RKO (cell line): ENCODE measurements around the gene THYN1.
"Not testable (repeated sequence)": the region's sequence is repeated elsewhere in the genome, so short reads cannot be mapped to it uniquely, and the experiment has no call there.

ENCODE experiments used
- DNase-seq: peaks from one replicate; pipeline ENCODE4 v3.0.0-alpha.2; 2016; ENCODE audit warnings: low spot score

THYN1 gene

GRCh38 chr11:134253188-134253993 is at the start of gene THYN1, which contains the start of gene ACAD8:
TSS of gene THYN1 (minus strand) at chr11:134253352. CDS start at chr11:134252882, 470 bp downstream.
TSS of gene ACAD8 (plus strand) at chr11:134253568. CDS start at chr11:134253601, 33 bp downstream.
- peak; percentile 97 for DNase-seq

DNA sequence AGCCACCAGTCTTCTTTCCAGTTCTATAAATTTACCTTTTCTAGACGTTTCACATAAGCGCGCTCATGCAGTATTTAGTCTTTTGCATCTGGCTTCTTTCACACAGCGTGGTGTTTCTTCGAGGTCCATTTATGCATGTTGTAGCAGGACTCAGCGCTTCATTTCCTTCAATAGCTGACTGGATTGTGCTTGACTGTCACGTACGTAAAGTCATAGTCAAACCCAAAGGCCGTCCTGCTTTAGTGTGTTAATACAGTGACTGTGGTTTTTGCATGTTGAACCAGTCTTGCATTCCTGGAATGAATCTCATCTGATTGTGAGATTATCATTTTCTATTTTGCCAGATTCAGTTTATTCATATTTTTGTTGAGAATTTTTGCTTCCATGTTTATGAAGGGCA is 41.5 kb upstream of the THYN1 start:
- DNase-seq = no peak

GRCh38 chr11:134293119-134294113 is 40.3 kb upstream of the THYN1 start:
- no peak for DNase-seq

DNA sequence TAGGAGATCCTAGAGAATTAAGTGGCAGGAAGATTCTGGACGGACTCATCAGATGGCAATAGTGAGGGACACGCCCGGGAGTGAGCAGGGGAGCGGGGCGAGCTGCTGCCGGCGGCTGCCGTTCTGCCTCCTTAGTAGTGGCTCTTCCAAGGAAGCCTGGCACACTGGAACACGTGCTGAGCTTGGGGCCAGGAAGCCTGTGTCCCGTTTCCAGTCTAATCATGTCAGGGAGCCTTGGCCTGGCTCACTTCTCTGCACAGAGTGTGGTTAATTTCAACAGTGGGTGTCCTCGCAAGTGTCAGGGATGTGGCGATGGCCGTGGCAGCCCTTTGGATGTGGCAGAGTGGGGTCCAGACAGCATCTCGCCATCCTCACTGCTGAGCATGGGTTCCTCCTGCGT is 39.5 kb upstream of the THYN1 start:
- no peak for DNase-seq

- no peak for DNase-seq
Measured at GRCh38 chr11:134291196-134291595, 38.0 kb upstream of the THYN1 start.

GRCh38 chr11:134290646-134291045 is 37.5 kb upstream of the THYN1 start:
- no peak for DNase-seq

DNA sequence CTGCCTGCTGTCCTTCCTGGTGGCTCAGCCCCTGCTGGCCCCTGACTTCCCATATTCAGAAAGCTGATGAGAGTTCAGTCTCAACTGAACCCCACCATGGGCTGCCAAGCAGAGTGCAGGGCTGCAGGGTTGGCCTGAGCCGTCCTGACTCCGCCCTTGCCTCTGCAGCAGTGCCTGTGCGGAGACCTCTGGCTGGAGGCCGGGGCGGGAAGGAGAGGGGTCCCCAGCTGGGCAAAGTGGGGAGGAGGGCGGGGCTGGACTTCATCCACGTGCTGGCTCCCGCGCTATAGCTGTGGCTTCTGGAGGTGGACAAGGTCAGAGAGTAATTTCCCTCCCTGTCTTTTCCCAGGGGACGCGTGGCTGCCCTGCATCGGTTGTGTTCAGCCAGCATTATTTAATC is 36.6 kb upstream of the THYN1 start:
- DNase-seq = no peak

DNA sequence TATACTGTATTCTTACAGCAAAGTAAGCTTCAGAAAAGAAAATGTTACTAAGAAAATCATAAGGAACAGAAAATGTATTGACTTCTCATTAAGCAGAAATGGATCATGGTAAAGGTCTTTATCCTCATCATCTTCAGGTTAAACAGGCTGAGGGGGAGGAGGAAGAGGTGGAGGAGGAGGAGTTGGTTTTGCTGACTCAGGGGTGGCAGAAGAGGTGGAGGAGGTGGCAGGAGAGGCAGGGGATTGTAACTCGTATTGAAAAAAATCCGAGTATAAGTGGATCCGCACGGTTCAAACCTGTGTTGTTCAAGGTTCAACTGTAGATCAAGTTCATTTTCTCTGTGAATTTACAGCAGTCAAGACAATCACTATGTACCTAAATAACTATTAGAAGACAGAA is 36.0 kb upstream of the THYN1 start:
- no peak for DNase-seq

- no peak for DNase-seq
Measured at GRCh38 chr11:134288486-134288885, 35.3 kb upstream of the THYN1 start.

- DNase-seq = no peak
Measured at GRCh38 chr11:134287561-134287960, 34.4 kb upstream of the THYN1 start.

DNA sequence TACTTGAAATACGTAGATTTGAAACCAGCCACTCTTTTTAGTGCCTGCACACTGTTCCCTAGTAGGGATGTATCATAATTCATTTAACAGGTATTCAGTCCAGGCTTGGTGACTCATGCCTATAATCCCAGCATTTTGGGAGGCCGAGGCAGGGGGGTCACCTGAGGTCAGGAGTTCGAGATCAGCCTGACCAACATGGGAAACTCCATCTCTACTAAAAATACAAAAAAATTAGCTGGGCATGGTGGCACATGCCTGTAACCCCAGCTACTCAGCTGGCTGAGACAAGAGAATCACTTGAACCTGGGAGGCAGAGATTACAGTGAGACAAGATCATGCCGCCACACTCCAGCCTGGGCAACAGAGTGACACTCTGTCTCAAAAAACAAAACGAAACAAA is 31.2 kb upstream of the THYN1 start:
- DNase-seq = not testable (repeated sequence)

DNA sequence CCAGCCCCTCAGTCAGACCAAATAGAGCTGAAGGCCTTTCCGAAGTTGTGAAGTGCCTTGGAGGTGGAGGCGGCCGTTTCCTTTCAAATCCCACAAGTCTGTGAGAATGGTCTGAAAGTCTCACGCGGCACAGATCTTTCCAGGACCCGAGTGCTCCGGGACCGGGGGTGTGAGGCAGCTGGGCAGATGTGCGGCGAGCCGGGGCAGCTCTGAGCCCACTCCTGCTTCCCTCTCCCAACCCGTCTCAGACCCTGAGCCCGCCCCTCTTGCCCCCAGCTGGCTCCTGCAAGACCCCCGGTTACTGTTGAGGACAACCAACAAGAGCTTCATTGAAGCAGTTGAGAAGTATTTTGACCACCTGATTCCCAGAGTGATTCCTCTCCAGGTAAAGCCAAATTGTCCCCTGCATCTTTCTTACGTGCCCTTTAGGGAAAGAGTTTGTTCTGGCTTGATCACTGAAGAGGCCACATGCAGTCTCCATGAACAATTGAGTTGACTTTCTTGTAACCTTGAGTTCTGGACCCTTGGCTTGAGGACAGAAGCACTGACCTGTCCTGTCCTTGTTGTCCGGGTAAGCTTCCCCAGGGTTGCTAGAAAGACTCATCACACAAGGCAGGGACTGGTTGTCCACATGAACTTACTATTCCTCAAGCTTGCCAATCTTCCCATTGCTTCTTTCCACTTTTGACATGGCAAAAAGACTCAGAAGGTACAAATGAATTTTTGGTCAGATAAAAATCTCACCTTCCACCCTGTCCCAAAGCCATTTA is 30.5 kb upstream of the THYN1 start:
- DNase-seq = no peak

DNA sequence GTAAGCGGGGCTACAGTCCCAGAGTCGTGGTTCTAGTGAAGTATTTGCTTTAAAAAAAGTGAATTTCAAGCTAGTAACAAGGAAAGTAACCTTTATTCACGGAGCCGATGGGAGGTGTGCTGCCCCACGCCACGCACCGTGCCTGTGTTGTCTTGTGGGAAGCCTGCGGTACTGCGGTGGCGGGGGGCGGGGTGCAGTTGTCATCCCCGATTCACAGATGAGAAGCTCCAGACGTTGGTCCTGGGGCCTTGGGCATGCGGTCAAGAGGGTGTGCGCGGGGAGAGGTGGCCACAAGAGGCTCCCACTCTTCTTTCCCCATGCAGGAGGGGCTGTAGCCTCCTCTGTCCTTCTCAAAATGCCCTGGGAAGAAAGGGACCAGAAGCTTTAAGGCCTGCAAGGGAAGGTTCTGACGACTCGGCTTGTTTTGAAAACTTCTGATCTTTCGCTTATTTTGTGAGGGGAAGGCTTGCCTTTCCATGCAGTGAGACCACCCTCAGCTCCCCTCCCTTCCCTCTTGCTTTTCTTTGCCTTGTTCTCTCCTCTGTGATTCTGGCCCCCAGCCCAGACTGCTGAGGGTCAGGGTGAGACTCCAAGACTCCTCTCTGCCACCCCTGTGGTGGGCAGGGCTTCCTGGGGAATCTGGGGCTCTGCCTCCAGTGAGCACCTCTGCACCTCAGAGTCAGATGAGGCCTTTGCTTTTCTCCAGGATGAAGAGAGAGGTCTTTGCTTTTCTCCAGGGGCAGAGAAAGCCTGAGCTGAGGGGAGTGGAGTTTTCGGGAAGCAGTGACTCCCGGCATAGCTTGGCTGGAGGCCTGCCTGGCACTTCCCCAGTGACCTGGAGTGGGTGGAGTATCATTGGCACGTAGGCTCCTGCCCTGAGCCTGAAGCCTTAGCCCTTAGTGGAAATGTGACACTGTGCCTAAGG is 29.2 kb upstream of the THYN1 start:
- no peak for DNase-seq

GRCh38 chr11:134281635-134282034 is 28.5 kb upstream of the THYN1 start:
- DNase-seq = not testable (repeated sequence)

DNA sequence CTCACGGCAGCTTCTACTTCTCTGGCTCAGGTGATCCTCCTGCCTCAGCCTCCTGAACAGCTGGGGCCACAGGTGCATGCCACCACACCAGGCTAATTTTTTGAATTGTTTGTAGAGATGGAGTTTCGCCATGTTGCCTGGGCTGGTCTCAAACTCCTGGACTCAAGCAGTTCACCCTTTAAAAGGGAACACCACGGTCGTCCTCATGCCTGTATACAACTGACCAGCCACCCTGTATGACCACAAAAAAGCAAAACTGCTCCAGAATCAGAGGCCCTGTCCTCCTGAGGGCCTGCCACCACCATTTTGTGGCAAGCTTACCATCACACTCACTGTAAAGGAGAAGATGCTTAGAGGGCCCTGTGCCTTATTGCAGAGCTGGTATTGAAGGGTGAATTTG is 25.2 kb upstream of the THYN1 start:
- no peak for DNase-seq

- DNase-seq = no peak
Measured at GRCh38 chr11:134277183-134278001, 24.2 kb upstream of the THYN1 start.

GRCh38 chr11:134276396-134277182 is 23.4 kb upstream of the THYN1 start:
- DNase-seq = no peak

DNA sequence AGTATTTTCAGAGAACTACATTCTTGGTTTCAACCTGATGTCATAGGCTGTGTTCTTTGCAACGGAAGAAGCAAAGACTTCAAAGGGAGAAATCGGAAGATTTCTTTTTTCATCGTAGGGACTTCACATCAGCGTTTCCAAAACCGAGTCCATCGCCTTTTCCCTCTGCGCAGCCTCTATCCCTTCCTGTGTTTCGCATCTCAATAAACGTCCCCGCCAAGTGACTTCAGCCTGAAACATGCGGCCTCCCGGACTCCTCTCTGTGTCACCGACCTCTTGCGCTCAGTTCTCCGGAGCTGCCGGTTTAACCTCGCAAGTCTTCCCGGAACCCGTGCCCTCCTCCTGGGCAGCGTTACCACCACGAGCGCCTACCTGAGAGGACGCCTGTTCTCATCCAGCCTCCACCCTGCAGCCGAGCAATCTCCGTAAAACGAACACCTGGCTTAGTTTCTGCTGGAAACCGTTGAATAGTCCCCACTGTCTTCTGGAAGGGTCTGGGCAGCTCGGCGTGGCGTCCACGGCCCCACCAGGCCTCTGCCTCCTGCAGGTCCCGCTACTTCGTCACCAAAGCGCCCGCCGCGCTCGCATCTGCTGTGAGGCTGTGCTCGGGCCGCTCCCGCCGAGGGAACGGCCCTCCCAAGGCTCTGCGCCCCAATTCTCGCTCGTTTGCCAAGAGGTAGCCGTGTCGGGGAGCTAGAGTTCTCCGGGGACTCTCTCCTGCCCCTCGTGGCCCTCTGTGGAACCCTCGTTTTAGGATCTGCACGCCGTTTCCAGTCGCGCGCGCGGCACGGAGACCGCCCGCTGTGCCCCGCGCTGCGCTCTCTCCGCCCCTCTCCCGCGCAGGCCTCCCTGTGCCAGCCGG is 22.6 kb upstream of the THYN1 start, which contains the start of gene GLB1L3:
Gene GLB1L3, plus strand, starts transcription at position 846 of the 862 bp plus-strand sequence. CDS start 362 bp downstream, outside the sequence.
- no peak for DNase-seq
